ENCODE data around the gene ITGB6. TPM values are rescaled to one million over a fixed set of nuclear protein-coding genes. Genes with fewer than 3 reads are reported as not detected.
"Not testable (repeated sequence)": the region's sequence is repeated elsewhere in the genome, so short reads cannot be mapped to it uniquely, and the experiment has no call there.

The ITGB6 gene
- total and polyA plus RNA-seq, 10 of the 15 experiments (the other 5 are each of a cell fraction or from before 2014, with no cell fraction given), result 0.04 TPM; not detected in 9

GRCh38 chr2:160156100-160156499 is 44.0 kb downstream of the ITGB6 start (continued):
- TF ChIP-seq ZNF687 (IDR thresholded peaks at IDR 0.05), result no peak

- 47% methylated on average over 8 of the region's 8 CpGs for WGBS (ENCODE audit: insufficient coverage, insufficient replicate concordance, low lambda C conversion rate, missing lambda C conversion rate)
- in situ Hi-C loops (cut with MboI); H3K9me3 ChIP-seq (replicated peaks; ENCODE audit: control insufficient read depth, insufficient read depth, low read length); RAD21 ChIA-PET (ENCODE audit: unreplicated experiment); H3K4me1 ChIP-seq (ENCODE audit: control insufficient read depth, insufficient read depth, low read length); H3K36me3 ChIP-seq (ENCODE audit: control insufficient read depth in 2 of 2, insufficient read depth in 2 of 2, low read length in 1 of 2); CTCF ChIA-PET; H3K4me3 ChIP-seq; H3K27me3 ChIP-seq (replicated peaks in 1 of 2; ENCODE audit: control insufficient read depth in 2 of 2, insufficient read depth in 2 of 2, low read length in 1 of 2); H2AFZ ChIP-seq (ENCODE audit: control insufficient read depth, low read depth, low read length); H3K79me2 ChIP-seq (ENCODE audit: control insufficient read depth, insufficient read depth, low read length); intact Hi-C loops (cut with micrococcal nuclease; ENCODE audit: unreplicated experiment); H3K4me2 ChIP-seq (ENCODE audit: control insufficient read depth, insufficient read depth); H3K27ac ChIP-seq (ENCODE audit: control insufficient read depth, insufficient read depth); FAIRE-seq; BruUV-seq (replicated peaks); POLR2A ChIA-PET; DNase-seq (ENCODE audit: low read depth, low spot score); ATAC-seq; H3K9ac ChIP-seq (ENCODE audit: control insufficient read depth, insufficient read depth, low read length); H4K20me1 ChIP-seq (ENCODE audit: control insufficient read depth, insufficient read depth): not testable (repeated sequence)
- SMC1A ChIA-PET (ENCODE audit: uncharacterized antibody, unreplicated experiment), result interaction anchor here (1.1 kb wide), 1 partner anchor 23 kb away, joined by 3 read pairs; no protein-coding TSS in a partner anchor
Measured at GRCh38 chr2:160148419-160148818, 51.7 kb downstream of the ITGB6 start.

Data from GM12878 (cell line).